HUES64 (cell line): Measurements from ENCODE around the gene ZNF619.
"Not testable (repeated sequence)": the region's sequence is repeated elsewhere in the genome, so short reads cannot be mapped to it uniquely, and the experiment has no call there.

ENCODE experiments used
- H3K27ac ChIP-seq: 2 replicates; pipeline ENCODE4 v1.7.0; 2013; ENCODE audit warnings: low read depth, low read length, inconsistent platforms
- H3K27me3 ChIP-seq: 2 replicates; pipeline ENCODE4 v1.6.1; 2013; ENCODE audit warnings: mild to moderate bottlenecking, low read length; ENCODE audit not compliant: insufficient read depth
- H3K36me3 ChIP-seq: 2 replicates; pipeline ENCODE4 v1.6.1; 2013; ENCODE audit warnings: mild to moderate bottlenecking, low read length; ENCODE audit not compliant: insufficient read depth
- H3K4me1 ChIP-seq: 2 replicates; pipeline ENCODE4 v1.6.1; 2013; ENCODE audit warnings: mild to moderate bottlenecking, low read length, moderate library complexity; ENCODE audit not compliant: insufficient read depth
- H3K4me3 ChIP-seq: 2 replicates; pipeline ENCODE4 v1.5.1; 2013; ENCODE audit warnings: mild to moderate bottlenecking, low read length, moderate library complexity
- H3K9ac ChIP-seq: 2 replicates; pipeline ENCODE4 v1.6.1; 2013; ENCODE audit warnings: mild to moderate bottlenecking, low read depth, low read length
- H3K9me3 ChIP-seq: 2 replicates; pipeline ENCODE4 v1.6.1; 2013; ENCODE audit warnings: low read depth, low read length; ENCODE audit not compliant: insufficient read depth
- WGBS: fragments of 150-250, 120-280 bp; methylation state at CpG from one replicate; pipeline ENCODE4 v1.1.7; 2013; ENCODE audit warnings: missing lambda C conversion rate; 5-methylcytosine and 5-hydroxymethylcytosine counted together

ZNF619 gene

DNA sequence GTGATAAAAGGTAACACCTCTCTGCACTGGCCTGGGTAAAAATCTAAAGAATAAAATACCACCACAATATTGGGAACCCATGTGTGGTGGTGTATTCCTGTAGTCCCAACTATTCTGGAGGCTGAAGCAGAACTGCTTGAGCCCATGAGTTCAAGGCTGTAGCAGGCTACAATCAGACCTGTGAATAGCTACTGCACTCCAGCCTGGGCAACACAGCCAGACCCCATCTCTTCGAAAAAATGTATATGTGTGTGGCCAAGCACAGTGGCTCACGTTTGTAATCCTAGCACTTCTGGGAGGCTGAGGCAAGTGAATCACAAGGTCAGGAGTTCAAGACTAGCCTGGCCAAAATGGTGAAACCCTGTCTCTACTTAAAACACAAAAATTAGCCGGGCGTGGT is 21.6 kb upstream of the ZNF619 start:
- no peak overlapping the region for H3K27ac ChIP-seq
- H3K9ac ChIP-seq, result no peak overlapping the region
- H3K36me3 ChIP-seq, result peaks cover 25% of the 10 kb centered on the region
- H3K4me1 ChIP-seq, result peaks cover 7% of the 10 kb centered on the region
- 94% methylated on average over 4 of the region's 4 CpGs for WGBS
- no peak overlapping the region for H3K4me3 ChIP-seq
- no peaks in the 10 kb centered on the region for H3K9me3 ChIP-seq
- H3K27me3 ChIP-seq, result no peaks in the 10 kb centered on the region

- H3K9ac ChIP-seq, result peak overlapping the region; percentile 98
- 74% methylated on average over 29 of the region's 29 CpGs for WGBS
- peaks cover 36% of the 10 kb centered on the region for H3K36me3 ChIP-seq
- H3K27me3 ChIP-seq, result no peaks in the 10 kb centered on the region
- H3K27ac ChIP-seq, result peak overlapping the region; percentile 54
- H3K4me1 ChIP-seq, result peaks cover 7% of the 10 kb centered on the region
- H3K4me3 ChIP-seq, result peak overlapping the region; percentile 76
- no peaks in the 10 kb centered on the region for H3K9me3 ChIP-seq
Observed at GRCh38 chr3:40456279-40456939, 20.5 kb upstream of the ZNF619 start.

- Histone ChIP-seq H3K4me1 (peaks cover 7% of the 10 kb centered on the region), H3K9ac (peak within 1 kb of the TSS; percentile 98), H3K27ac (peak within 1 kb of the TSS; percentile 71), H3K27me3 (no peaks in the 10 kb centered on the region), H3K9me3 (no peaks in the 10 kb centered on the region), H3K36me3 (peaks cover 43% of the 10 kb centered on the region), H3K4me3 (peak within 1 kb of the TSS; percentile 76)
- WGBS, result under 1% methylated on average over 79 of the region's 79 CpGs
Observed at GRCh38 chr3:40456940-40457823, 19.7 kb upstream of the ZNF619 start, which contains the start of gene RPL14. RPL14 (plus strand) TSS chr3:40457339; CDS start chr3:40457472, 133 bp downstream.

DNA sequence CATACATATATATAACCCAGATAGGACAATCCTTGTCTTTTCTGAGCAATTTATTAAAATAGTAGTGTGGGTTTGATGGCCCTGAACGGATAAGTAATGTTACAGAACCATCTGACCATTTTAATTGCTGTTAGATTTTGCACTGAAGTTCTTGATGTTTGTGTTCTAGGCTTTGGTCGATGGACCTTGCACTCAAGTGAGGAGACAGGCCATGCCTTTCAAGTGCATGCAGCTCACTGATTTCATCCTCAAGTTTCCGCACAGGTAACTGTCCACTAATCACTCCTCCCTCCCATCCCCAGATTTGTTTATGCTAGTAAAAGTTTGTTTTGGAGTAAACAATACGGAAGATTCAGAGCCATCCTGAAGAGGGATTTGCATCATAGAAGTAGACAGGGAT is 18.4 kb upstream of the ZNF619 start:
- H3K9me3 ChIP-seq, result no peaks in the 10 kb centered on the region
- peak overlapping the region; percentile 27; the same call in 1 of the 2 replicates for H3K27ac ChIP-seq
- H3K27me3 ChIP-seq, result no peaks in the 10 kb centered on the region
- H3K36me3 ChIP-seq, result peaks cover 56% of the 10 kb centered on the region
- peak overlapping the region; percentile 76 for H3K4me3 ChIP-seq
- peaks cover 7% of the 10 kb centered on the region for H3K4me1 ChIP-seq
- 86% methylated on average over 4 of the region's 4 CpGs for WGBS
- H3K9ac ChIP-seq, result peak overlapping the region; percentile 98

GRCh38 chr3:40460481-40460880 is 16.4 kb upstream of the ZNF619 start:
- H3K4me3 ChIP-seq, H3K27ac ChIP-seq, H3K9me3 ChIP-seq, H3K4me1 ChIP-seq, H3K27me3 ChIP-seq, H3K9ac ChIP-seq: not testable (repeated sequence)
- peaks cover 74% of the 10 kb centered on the region for H3K36me3 ChIP-seq
- WGBS, result 93% methylated on average over 6 of the region's 6 CpGs

GRCh38 chr3:40461161-40461560 is 15.8 kb upstream of the ZNF619 start:
- H3K9ac ChIP-seq, result no peak overlapping the region
- H3K4me1 ChIP-seq, result peaks cover 7% of the 10 kb centered on the region
- 97% methylated on average over 3 of the region's 3 CpGs for WGBS
- H3K4me3 ChIP-seq, result no peak overlapping the region
- no peak overlapping the region for H3K27ac ChIP-seq
- peaks cover 77% of the 10 kb centered on the region for H3K36me3 ChIP-seq
- no peaks in the 10 kb centered on the region for H3K27me3 ChIP-seq
- H3K9me3 ChIP-seq, result no peaks in the 10 kb centered on the region

DNA sequence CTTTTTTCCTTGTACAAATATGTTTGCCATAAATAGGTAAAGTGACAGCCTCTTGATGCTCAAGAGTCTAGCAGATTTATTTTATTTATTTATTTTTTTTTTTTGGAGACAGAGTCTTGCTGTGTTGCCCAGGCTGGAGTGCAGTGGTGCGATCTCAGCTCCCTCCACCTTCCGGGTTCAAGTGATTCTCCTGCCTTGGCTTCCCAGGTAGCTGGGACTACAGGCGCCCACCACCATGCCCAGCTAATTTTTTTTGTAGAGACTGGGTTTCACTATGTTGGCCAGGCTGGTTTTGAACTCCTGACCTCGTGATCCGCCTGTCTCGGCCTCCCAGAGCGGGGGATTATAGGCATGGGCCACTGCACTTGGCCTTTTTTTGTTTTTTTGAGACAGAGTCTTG is 14.1 kb upstream of the ZNF619 start:
- H3K9me3 ChIP-seq, H3K9ac ChIP-seq, H3K27ac ChIP-seq, H3K4me1 ChIP-seq, H3K27me3 ChIP-seq, H3K4me3 ChIP-seq: not testable (repeated sequence)
- H3K36me3 ChIP-seq, result peaks cover 89% of the 10 kb centered on the region
- over 99% methylated on average over 7 of the region's 7 CpGs for WGBS

GRCh38 chr3:40463579-40463978 is 13.3 kb upstream of the ZNF619 start:
- H3K9ac ChIP-seq, result no peak overlapping the region
- no peak overlapping the region for H3K27ac ChIP-seq
- H3K4me3 ChIP-seq, result no peak overlapping the region
- WGBS, result 100% methylated on average over 1 of the region's 2 CpGs
- H3K27me3 ChIP-seq, result no peaks in the 10 kb centered on the region
- H3K9me3 ChIP-seq, result no peaks in the 10 kb centered on the region
- peaks cover 81% of the 10 kb centered on the region for H3K36me3 ChIP-seq
- H3K4me1 ChIP-seq, result peaks cover under 1% of the 10 kb centered on the region; the same call in 1 of the 2 replicates

GRCh38 chr3:40464339-40465110 is 12.4 kb upstream of the ZNF619 start:
- H3K9ac ChIP-seq, result no peak overlapping the region
- peaks cover 72% of the 10 kb centered on the region for H3K36me3 ChIP-seq
- H3K27ac ChIP-seq, result no peak overlapping the region
- no peaks in the 10 kb centered on the region for H3K4me1 ChIP-seq
- no peak overlapping the region for H3K4me3 ChIP-seq
- no peaks in the 10 kb centered on the region for H3K27me3 ChIP-seq
- H3K9me3 ChIP-seq, result no peaks in the 10 kb centered on the region
- 93% methylated on average over 8 of the region's 9 CpGs for WGBS

DNA sequence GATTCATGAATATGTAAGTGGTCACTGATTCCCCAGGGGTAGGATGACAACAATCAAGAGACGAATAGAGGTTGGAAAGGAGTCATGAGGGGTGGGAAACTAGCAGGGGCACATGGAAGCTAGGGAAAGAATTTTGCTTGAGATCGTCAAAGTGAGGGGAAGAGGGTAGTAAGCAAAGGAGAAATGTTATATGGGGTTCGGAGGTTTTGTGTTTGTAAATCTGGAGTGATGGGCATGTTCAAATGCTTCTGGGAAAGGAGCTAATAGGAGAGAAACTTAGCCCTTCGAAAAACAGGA is 11.9 kb upstream of the ZNF619 start:
- H3K36me3 ChIP-seq, result peaks cover 67% of the 10 kb centered on the region
- no peaks in the 10 kb centered on the region for H3K9me3 ChIP-seq
- no peaks in the 10 kb centered on the region for H3K4me1 ChIP-seq
- no peaks in the 10 kb centered on the region for H3K27me3 ChIP-seq
- H3K9ac ChIP-seq, result no peak overlapping the region
- no peak overlapping the region for H3K27ac ChIP-seq
- 72% methylated on average over 4 of the region's 4 CpGs for WGBS
- H3K4me3 ChIP-seq, result no peak overlapping the region

- 88% methylated on average over 2 of the region's 2 CpGs for WGBS
- H3K9me3 ChIP-seq, result no peaks in the 10 kb centered on the region
- no peak overlapping the region for H3K9ac ChIP-seq
- no peak overlapping the region for H3K27ac ChIP-seq
- no peaks in the 10 kb centered on the region for H3K27me3 ChIP-seq
- H3K36me3 ChIP-seq, result peaks cover 63% of the 10 kb centered on the region
- H3K4me3 ChIP-seq, result no peak overlapping the region
- H3K4me1 ChIP-seq, result no peaks in the 10 kb centered on the region
Observed at GRCh38 chr3:40465456-40465855, 11.5 kb upstream of the ZNF619 start.
